ENCODE results near the gene PSTPIP2. TPM values are rescaled to one million over a fixed set of nuclear protein-coding genes. Genes with fewer than 3 reads are reported as not detected.

PSTPIP2 gene
- total RNA-seq, 1 experiment from 2014 or later = 0.39 TPM

DNA sequence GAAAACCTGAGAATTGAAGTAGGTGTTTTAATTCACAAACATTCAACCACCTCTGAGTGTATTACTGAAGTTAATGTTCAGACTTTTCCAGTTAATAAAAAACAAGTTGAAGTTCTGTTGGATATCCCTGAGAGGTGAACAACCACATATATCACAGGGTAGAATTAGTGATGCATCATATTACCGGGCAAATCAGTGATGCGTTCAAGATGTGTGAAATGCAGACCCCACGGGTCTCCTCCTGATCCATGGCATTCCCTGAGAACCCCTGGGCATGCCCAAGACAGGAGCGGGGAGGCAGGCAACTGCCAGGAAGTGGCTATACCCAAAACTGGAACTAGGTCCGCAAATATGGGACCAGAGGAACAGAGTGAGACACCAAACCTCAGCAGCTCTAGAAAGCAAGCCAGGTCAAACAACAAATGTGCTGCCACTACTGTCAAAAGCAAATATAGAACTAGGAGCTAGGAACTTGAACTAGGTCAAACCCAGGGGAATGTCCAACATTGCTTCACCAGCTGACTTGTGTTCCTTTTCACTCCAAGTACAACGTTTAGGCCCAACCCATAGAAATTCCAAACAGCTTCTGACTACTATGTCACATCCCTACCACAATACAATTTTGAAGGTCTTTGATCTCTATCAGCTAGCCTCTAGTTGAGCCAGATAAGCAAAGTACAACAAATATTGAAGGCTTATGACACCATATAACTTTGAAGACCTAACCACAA, 20.2 kb downstream of the PSTPIP2 start:
- Histone ChIP-seq H3K27me3 (ENCODE audit: control insufficient read depth, insufficient read depth, low read length) (no peaks in the 10 kb centered on the region), H3K9me3 (ENCODE audit: control insufficient read depth, insufficient read depth, low read depth, low read length) (no peaks in the 10 kb centered on the region), H3K27ac (ENCODE audit: low read length) (no peak overlapping the region), H3K4me1 (ENCODE audit: control insufficient read depth, insufficient read depth, low read length) (no peaks in the 10 kb centered on the region), H3K4me3 (ENCODE audit: low read depth in 2 of 2, low read length in 2 of 2) (no peak overlapping the region), H3K36me3 (ENCODE audit: control insufficient read depth, insufficient read depth, low read length) (no peaks in the 10 kb centered on the region)
- ATAC-seq = no peak
- intact Hi-C loops (cut with micrococcal nuclease; ENCODE audit: unreplicated experiment) = no loop called here
- in situ Hi-C loops (cut with HindIII; ENCODE audit: low pct_unique_long_range_greater_than_20kb, low sequenced_read_pairs) = no loop called here
- CTCF ChIA-PET = no interaction called here
- TF ChIP-seq SIN3A (IDR thresholded peaks at IDR 0.05; ENCODE audit: borderline replicate concordance, insufficient read depth, low read depth, low read length) = no peak
- no peak for TF ChIP-seq TCF7L2 (IDR thresholded peaks at IDR 0.05; ENCODE audit: low read depth, low read length)
- TF ChIP-seq, protein P1, sequence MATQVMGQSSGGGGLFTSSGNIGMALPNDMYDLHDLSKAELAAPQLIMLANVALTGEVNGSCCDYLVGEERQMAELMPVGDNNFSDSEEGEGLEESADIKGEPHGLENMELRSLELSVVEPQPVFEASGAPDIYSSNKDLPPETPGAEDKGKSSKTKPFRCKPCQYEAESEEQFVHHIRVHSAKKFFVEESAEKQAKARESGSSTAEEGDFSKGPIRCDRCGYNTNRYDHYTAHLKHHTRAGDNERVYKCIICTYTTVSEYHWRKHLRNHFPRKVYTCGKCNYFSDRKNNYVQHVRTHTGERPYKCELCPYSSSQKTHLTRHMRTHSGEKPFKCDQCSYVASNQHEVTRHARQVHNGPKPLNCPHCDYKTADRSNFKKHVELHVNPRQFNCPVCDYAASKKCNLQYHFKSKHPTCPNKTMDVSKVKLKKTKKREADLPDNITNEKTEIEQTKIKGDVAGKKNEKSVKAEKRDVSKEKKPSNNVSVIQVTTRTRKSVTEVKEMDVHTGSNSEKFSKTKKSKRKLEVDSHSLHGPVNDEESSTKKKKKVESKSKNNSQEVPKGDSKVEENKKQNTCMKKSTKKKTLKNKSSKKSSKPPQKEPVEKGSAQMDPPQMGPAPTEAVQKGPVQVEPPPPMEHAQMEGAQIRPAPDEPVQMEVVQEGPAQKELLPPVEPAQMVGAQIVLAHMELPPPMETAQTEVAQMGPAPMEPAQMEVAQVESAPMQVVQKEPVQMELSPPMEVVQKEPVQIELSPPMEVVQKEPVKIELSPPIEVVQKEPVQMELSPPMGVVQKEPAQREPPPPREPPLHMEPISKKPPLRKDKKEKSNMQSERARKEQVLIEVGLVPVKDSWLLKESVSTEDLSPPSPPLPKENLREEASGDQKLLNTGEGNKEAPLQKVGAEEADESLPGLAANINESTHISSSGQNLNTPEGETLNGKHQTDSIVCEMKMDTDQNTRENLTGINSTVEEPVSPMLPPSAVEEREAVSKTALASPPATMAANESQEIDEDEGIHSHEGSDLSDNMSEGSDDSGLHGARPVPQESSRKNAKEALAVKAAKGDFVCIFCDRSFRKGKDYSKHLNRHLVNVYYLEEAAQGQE (IDR thresholded peaks at IDR 0.05; ENCODE audit: insufficient read depth in 1 of 2, low read depth in 2 of 2, low read length in 1 of 2) = no peak
- TF ChIP-seq, protein P2, sequence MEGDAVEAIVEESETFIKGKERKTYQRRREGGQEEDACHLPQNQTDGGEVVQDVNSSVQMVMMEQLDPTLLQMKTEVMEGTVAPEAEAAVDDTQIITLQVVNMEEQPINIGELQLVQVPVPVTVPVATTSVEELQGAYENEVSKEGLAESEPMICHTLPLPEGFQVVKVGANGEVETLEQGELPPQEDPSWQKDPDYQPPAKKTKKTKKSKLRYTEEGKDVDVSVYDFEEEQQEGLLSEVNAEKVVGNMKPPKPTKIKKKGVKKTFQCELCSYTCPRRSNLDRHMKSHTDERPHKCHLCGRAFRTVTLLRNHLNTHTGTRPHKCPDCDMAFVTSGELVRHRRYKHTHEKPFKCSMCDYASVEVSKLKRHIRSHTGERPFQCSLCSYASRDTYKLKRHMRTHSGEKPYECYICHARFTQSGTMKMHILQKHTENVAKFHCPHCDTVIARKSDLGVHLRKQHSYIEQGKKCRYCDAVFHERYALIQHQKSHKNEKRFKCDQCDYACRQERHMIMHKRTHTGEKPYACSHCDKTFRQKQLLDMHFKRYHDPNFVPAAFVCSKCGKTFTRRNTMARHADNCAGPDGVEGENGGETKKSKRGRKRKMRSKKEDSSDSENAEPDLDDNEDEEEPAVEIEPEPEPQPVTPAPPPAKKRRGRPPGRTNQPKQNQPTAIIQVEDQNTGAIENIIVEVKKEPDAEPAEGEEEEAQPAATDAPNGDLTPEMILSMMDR (IDR thresholded peaks at IDR 0.05) = no peak
- TF ChIP-seq POLR2AphosphoS5 (IDR thresholded peaks at IDR 0.05; ENCODE audit: low read depth, low read length) = no peak
- DNase-seq (ENCODE audit: low read depth, low spot score) = no peak
- BruUV-seq (replicated peaks) = no TSS peak
- POLR2A ChIA-PET = no interaction called here

DNA sequence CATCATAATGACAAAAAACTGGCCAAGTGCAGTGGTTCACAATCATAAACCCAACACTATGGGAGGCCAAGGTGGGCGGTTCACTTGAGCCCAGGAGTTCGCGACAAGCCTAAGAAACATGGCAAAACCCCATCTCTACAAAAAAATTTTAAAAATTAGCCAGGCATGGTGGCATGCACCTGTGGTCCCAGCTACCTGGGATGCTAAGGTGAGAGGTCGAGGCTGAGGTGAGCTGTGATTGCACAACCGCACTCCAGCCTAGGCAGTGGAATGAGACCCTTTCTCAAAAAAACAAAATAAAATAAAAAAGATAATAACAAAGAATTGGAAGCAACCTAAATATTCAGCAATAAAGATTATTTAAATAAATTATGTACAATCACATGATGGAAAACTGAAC, 21.8 kb downstream of the PSTPIP2 start:
- H3K9me3 ChIP-seq (ENCODE audit: control insufficient read depth, insufficient read depth, low read depth, low read length) = no peaks in the 10 kb centered on the region
- ATAC-seq (no peak), DNase-seq (ENCODE audit: low read depth, low spot score) (no peak)
- POLR2A ChIA-PET = no interaction called here
- intact Hi-C loops (cut with micrococcal nuclease; ENCODE audit: unreplicated experiment) = no loop called here
- H3K4me1 ChIP-seq (ENCODE audit: control insufficient read depth, insufficient read depth, low read length) = no peaks in the 10 kb centered on the region
- H3K36me3 ChIP-seq (ENCODE audit: control insufficient read depth, insufficient read depth, low read length) = no peaks in the 10 kb centered on the region
- H3K27me3 ChIP-seq (ENCODE audit: control insufficient read depth, insufficient read depth, low read length) = no peaks in the 10 kb centered on the region
- no peak overlapping the region for H3K27ac ChIP-seq (ENCODE audit: low read length)
- no peak overlapping the region for H3K4me3 ChIP-seq (ENCODE audit: low read depth in 2 of 2, low read length in 2 of 2)
- CTCF ChIA-PET = no interaction called here
- in situ Hi-C loops (cut with HindIII; ENCODE audit: low pct_unique_long_range_greater_than_20kb, low sequenced_read_pairs) = no loop called here
- TF ChIP-seq TCF7L2 (IDR thresholded peaks at IDR 0.05; ENCODE audit: low read depth, low read length) = no peak
- TF ChIP-seq POLR2AphosphoS5 (IDR thresholded peaks at IDR 0.05; ENCODE audit: low read depth, low read length) = no peak
- no peak for TF ChIP-seq SIN3A (IDR thresholded peaks at IDR 0.05; ENCODE audit: borderline replicate concordance, insufficient read depth, low read depth, low read length)
- TF ChIP-seq, protein P2 (IDR thresholded peaks at IDR 0.05) = no peak
- TF ChIP-seq, protein P1 (IDR thresholded peaks at IDR 0.05; ENCODE audit: insufficient read depth in 1 of 2, low read depth in 2 of 2, low read length in 1 of 2) = no peak
- no TSS peak for BruUV-seq (replicated peaks)
